GM10266 (cell line): ENCODE measurements around the gene BRD4.

ENCODE experiments used
- DNase-seq: peaks from one replicate; pipeline ENCODE4 v3.0.0; 2012; ENCODE audit errors: extremely low spot score
- TF ChIP-seq, protein P1 (sequence below): IDR thresholded peaks from 2 replicates; pipeline ENCODE4 v1.5.1; 2012; ENCODE audit warnings: mild to moderate bottlenecking, low read depth; ENCODE audit not compliant: control insufficient read depth, insufficient read depth; ENCODE audit errors: missing control alignments

The BRD4 gene

DNA sequence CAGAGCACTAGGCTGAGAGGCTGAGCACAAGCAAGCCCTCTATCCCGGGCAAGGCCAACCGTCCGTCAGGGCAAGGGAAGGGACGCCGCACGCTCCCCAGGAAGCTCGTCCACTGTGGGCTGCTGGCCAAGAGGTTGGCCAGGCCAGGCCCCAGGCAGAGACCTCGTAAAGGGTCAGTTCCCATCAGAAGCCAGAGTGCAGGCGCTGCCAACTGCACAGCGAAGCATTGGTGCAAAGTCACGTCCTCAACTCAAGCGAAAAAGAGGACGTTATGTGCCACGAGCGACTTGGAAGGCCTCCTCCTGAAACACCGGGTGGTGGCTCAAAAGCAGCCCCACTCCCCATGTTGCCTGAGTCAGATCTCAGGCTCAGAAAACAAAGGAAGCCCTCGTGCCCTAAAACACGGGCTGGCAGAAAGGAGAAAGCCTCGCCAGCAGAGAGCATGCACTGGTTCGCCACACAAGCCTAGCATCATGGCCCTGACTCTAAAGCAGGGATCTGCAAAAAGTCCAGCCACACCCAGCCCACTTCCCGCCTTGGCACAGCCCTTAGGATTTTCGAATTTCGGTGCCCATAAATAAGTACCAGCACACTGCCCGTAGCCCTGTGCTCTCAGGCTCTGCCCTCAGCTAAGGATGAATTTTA, 42.6 kb upstream of the BRD4 start:
- DNase-seq: no peak

DNA sequence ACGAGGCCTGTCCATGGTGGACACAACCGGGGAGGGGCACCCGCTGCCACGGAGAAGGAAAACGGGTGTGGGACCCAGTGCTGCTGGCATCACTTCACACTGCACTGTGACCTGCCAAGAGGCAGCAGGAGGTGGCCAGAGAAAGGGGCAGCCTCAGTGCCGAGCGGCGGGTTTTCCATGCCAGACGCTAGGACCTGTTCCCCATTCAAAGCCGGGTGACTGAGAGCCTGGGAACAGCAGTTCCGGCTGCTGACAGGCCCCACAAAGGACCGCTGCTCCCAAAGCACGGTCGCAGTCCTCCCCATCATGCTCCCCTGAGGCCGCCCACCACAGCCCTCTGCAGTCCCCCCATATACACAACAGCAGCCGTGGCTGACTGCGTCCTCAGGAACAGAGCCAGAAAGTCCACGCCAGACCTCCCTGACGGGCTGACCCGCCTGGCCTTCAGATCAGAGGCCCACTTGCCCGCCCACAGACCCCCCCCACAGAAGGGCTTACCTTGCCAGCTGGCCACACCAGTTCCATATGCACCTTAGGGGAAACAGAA, 41.8 kb upstream of the BRD4 start:
- no peak for DNase-seq
- TF ChIP-seq, protein P1, sequence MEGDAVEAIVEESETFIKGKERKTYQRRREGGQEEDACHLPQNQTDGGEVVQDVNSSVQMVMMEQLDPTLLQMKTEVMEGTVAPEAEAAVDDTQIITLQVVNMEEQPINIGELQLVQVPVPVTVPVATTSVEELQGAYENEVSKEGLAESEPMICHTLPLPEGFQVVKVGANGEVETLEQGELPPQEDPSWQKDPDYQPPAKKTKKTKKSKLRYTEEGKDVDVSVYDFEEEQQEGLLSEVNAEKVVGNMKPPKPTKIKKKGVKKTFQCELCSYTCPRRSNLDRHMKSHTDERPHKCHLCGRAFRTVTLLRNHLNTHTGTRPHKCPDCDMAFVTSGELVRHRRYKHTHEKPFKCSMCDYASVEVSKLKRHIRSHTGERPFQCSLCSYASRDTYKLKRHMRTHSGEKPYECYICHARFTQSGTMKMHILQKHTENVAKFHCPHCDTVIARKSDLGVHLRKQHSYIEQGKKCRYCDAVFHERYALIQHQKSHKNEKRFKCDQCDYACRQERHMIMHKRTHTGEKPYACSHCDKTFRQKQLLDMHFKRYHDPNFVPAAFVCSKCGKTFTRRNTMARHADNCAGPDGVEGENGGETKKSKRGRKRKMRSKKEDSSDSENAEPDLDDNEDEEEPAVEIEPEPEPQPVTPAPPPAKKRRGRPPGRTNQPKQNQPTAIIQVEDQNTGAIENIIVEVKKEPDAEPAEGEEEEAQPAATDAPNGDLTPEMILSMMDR: no peak

More for the DNA sequence above, 42.6 kb upstream of the BRD4 start:
- TF ChIP-seq, protein P1: no peak

DNA sequence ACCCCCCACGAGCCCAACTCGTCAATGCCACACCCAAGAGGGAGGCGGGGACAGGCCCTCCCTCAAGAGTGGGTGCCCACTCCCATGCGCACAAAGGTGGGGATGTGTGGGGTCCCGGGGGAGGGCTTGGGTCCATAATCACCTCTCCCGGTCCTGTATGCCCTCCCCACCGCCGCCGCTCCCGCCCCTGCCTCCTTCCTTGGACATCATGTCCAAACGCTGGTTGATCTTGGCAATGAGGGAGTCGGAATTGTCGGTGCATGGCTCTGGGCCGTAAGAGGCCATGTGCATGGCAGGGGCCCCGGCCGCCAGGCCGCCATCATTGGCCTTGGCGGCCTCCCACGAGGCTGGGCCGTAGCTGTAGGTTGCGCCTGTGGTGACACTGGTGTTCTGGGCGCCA, 41.3 kb upstream of the BRD4 start:
- TF ChIP-seq, protein P1: no peak

DNA sequence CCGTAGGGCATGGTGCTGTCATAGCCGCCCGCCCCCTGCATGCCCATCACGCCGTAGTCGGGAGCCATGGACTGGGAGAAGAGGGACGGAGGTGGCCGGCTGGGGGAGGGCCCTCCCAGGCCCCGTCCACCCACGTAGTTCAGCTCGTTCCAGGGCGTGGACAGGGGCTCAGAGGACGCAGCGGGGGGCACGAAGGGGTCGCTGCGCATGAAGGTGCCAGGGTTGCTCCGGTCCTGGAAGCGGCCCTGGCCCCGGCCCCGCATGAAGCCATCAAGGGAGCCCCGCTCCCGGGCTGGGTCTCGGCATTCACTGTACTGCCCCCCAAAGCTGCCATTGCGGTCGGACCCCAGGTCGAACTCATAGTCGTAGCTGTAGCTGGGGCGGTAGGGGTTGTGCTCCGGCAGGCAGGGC, 40.6 kb upstream of the BRD4 start:
- TF ChIP-seq, protein P1: no peak
- peak; percentile 3 for DNase-seq

More for the DNA sequence above, 41.3 kb upstream of the BRD4 start:
- DNase-seq: no peak

DNA sequence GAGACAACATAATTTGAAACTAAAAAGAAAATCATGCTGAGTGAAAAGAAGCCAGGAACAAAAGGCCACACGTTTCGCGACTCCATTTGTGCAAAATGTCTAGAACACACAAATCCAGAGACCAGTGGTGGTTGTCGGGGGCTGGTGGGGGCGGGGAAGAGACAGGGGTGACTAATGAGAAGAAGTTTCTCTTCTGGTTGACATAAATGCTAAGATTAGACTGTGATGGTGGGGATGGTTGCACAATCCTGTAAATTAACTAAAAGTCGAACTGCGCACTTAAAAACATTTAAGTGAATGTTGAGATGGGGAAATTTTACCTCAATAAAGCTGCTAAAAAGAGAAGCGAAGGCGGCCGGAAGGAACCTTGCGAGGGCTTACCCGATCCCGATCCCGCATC, 40.1 kb upstream of the BRD4 start:
- TF ChIP-seq, protein P1: no peak
- DNase-seq: peak; percentile 4

DNA sequence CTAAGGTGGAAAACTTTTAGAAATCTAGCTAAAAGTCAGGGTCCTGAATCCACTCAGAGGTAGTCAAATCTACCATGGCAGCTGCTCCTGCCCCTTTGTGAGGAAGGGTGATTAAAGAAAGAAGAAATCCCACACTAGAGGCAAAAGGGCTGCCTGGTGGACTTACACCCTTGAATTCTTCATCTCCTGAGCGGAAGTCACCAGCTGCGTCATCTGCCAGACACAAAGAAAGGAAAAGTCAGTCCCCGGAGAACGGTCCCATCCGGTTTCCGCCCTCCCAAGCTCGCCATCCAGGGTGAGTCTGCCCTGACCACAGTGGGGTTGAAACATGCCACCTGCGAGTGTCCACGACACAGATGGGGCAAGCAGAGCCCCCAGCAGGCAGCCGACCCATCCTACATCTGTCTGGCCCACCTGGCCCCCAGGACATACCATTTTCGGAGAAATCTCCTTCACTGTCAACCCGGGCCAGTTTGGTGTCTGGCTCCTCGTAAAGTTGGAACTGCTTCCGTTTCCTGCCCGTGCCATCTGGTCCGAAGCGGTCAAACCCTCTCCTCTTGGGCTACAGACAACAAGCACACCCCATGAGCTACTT, 39.5 kb upstream of the BRD4 start:
- DNase-seq: peak; percentile 10
- TF ChIP-seq, protein P1: no peak

DNA sequence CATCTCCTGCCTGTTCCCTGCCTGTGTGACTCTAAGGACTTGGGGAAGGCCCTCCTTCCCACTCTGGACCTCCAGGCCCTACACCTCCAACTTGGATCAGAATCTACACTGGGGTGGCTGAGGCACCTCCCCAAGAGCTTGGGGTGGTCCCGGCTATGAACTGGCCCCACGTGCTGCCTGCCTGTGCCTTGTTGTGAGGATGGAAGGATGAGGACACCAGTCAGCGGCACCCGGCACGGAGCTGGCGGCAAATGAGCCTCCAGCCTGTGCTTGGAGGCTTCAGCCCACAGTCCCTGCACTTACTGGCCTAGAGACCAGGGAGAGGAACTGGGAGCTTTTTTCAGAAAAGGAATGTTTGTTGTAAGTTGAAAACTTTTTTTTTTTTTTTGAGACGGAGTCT, 38.8 kb upstream of the BRD4 start:
- TF ChIP-seq, protein P1: no peak
- DNase-seq: peak; percentile 15
